CD4-positive, alpha-beta T cell treated with Interleukin-2 at 100 ng/mL for 4 hours (primary cell): ENCODE results near the gene PPIC.

Source experiments
- DNase-seq: peaks from one replicate; pipeline ENCODE4 v3.0.0-alpha.2; 2020; ENCODE audit warnings: low spot score

The PPIC gene

DNA sequence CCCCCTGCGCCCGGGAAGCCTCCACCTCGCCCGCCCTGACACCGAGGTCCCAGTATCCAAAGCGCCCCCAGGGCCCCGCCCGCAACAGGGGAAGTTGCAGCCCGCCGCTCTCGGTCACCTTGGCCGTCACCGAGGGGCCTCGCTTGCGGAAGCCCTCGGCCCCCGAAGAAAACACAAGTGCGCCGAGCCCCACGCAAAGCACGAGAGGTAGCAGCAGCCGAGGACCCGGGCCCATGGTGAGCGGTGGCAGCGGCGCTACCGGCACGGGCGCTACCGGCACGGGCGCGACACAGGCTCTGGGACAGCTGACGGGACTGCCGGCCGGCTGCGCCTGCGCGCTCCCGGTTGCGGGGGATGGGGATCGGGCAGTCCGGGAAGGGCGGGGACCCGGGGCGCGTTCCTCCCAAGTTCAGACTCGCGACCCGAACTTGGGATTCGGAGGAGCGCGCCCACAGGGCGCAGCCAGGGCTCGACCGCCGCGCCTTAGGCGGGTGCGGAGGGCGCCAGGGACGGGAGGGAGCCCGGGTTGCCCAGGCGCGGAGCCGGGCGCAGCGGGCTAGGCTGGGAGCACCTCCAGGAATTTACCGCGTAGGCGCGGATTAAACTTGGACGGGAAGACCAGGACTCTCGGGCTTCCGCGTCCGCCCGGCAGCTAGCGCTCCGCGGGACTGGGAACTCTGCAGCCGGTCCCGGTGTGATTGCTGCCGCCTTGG lies at the start of gene PPIC:
Gene PPIC, minus strand, starts transcription at position 335 of the 713 bp plus-strand sequence. Its CDS starts 100 bp downstream, at position 235.
- DNase-seq, result no peak

DNA sequence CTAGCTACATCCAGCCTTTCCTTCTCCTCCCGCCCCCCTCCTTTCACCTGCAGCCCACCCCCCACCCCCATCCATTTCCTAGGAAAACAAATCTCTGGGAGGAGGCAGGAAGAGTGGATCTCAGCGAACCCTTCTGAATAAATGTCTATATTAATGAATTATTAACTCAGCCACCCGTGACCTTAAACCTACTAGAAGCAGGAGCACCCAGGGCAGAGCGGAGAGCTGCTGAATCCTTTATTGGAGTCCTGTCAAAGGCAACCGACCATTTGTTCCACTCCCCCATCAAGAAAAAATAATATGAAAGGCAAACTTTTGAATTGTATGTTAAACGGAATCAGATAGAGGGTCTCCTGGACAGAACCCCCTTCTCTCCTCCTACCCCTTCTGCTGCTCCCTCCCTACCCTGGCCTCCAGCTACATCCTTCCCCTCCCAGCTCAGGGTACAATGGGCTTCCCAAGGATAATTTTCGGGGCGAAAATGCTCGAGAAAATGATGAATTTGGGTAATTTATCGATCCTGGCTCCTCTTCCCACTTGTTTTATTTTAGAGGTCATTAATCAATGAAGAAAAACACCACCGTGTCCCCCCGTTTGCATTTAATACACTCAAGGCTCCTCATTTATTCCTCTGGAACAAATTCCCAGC lies 49.2 kb upstream of the PPIC start:
- no peak for DNase-seq

DNA sequence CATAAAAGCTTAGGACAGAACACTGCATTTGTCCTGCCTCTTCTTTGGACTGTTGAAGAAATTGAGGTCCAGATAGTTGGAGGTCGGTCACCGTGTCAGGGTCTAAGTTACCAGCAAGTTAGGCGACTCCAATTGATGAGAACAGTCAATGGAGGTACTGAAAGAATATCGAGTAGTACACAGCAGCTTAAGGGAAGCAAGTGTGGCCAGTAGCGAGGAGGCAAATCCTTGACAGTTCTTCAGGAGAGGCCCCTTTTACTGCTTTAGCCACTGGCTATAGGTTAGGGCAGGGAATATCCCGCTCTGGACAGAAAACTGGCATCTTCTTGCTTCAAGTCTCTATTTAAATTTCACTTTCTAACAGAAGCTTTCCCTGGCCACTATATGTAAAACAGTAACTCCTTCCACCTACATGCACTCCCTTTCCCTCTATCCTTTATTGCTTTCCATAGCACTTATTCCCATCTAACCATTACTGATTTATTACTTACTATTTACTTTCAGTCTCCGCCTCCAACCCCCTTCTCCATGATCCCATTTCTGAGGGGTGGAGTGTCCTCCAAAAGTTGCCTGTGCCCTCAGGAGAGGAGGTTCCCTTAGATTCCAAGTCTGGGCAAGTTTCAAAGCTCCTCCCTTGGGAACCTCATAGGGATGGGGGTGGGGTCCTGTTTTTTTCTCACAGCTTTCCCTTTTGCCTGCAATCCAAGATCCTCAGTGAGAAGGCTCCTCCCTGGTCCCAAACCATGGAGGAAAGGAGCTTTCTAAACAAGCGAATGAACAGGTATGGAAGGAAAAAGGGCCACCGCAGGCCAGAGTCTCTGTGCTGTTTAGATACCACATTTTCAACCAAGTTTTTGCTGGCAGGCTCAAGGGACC lies 48.4 kb upstream of the PPIC start:
- DNase-seq, result no peak

DNA sequence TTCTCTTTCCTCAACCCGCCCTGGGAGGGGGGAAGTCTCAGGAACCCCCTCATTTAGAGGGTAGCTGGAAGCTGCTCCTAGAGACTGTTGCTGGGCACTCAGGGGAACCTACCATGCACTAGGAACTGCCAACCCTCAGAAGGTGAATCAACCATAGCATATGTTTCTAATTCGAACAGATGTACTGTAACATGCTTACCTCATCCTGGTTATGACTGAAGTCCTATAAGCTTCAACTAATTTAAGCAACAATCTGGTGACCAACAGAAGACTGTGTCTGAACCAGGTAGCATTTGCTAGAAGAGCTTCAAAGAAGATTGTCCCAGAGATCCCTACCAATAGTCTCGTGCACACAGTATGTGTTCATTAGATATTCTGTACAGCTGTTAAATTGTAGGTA lies 46.8 kb upstream of the PPIC start:
- DNase-seq, result no peak

DNA sequence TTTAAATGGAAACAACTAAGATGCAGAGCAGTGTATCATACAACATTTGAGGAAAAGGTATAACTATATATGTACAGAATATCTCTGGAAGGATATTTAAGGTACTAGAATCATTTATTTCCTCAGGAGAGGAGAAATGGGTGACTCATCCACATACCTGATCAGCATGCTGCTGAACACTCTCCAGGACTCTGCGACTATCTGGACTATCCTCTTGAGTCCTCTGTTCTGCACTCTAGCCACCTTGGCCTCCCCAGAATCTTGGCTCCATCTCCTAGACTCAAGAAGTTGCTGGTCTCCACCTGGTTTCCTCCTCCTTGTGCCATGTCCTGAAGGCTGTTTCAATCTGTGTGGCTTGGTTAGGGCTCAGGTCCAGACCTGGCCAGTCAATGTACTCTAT lies 43.7 kb upstream of the PPIC start:
- DNase-seq, result no peak

DNA sequence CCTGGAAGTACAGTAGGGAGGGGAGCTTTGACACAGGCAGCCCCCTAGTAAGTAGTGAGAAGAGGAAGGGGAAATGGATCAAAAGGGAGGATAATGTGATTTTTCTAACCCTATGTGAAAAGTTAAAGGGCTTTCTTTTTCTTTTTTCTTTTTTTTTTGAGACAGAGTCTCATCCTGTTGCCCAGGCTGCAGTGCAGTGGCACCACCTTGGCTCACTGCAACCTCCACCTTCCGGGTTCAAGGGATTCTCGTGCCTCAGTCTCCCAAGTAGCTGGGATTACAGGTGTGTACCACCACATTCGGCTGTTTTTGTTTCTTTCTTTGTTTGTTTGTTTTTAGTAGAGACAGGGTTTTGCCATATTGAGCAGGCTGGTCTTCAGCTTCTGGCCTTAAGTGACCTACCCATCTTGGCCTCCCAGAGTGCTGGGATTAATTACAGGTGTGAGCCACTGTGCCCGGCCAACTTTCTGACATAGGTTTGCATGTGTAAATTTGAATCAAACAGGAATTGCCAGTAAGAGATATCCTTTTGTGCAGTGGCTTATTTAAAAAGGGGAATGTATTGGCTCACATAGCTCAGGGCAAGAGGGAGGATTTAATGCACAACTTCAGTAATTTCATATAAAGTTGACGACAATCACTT lies 39.1 kb upstream of the PPIC start:
- DNase-seq, result no peak

DNA sequence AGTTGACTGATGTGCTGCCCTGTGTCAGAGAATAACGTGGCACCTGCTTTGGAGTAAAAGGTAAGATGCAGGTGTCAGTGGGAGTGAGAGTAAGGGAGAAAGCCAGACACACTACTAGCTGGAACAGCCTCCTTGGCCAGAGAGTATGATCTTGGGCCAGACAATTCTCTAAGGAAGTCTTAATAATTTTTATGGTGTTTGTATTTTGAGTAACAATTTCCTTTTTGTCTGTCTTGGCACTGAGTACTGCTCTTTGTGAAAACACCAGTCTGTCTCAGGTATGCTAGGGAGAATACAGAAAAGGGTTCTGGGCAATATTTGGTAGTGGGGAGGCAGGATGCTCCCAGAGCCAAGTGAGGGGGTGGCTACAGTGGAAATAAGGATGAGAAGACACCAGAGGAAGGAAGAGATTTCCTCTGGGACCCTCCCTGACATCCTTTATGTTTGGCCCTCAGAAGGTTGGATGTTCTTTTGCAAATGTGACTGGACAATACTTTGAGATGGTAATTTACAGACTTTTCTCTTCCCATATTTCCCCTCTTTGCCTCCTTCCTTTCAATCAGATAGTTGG lies 31.9 kb upstream of the PPIC start:
- no peak for DNase-seq

DNA sequence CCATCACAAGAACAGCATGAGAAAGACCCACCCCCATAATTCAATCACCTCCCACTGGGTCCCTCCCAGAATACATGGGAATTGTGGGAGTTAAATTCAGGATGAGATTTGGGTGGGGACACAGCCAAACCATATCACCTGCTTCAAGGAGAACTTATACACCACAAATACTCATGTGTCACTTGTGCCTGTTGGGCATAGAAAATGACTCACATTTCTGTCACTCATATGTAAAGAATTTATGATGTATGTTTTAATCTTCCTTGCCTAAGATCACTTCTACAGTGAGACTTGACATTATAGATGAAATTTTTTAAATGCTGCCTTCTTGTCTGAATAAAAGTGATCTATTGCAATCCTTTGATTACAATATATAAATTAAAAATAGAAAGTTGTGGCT lies 29.5 kb upstream of the PPIC start:
- DNase-seq, result no peak

DNA sequence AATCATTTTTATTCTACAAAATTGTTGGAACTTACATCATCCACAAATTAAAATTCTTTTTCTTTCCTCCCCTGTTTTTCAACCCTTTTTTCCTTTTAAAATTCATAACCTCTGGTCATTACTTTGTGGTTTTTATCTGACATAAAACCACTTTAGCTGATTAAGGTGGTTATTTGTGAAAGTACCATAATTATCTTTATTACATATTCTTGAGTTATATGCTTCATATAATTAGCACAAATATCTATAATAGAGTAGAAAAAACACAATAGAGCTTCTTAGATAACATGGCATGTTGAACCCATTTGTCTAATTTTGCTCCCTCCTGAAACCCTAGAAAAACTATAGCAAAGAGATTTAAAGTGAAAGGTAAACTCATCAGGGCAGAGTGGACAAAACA lies 22.9 kb upstream of the PPIC start:
- no peak for DNase-seq

DNA sequence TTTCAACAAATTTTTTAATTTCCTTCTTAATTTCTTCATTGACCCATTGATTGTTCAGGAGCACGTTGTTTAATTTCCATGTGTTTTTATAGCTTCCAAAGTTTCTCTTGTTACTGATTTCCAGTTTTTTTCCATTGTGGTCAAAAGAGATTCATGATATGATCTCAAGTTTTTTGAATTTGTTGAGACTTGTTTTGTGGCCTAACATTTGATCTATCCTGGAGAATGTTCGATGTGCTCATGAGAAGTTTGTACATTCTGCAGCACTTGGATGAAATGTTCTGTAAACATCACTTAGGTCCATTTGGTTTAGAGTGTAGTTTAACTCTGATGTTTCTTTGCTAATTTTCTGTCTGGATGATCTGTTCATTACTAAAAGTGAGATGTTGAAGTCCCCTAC lies 14.7 kb upstream of the PPIC start:
- DNase-seq, result no peak

DNA sequence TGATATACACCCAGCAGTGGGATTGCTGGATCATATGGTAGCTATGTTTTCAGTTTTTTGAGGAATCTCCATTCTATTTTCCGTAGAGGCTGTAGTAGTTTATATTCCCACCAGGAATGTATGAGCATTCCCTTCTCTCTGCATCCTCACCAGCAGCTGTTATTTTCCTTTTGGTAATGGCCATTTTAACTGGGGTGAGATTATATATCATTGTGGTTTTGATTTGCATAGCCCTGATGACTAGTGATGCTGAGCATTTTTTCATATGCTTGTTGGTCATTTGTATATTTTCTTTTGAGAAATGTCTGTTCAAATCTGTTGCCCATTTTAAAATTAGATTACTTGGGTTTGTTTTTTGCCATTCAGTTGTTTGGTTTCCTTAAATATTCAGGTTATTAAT lies 11.2 kb upstream of the PPIC start:
- DNase-seq, result no peak

DNA sequence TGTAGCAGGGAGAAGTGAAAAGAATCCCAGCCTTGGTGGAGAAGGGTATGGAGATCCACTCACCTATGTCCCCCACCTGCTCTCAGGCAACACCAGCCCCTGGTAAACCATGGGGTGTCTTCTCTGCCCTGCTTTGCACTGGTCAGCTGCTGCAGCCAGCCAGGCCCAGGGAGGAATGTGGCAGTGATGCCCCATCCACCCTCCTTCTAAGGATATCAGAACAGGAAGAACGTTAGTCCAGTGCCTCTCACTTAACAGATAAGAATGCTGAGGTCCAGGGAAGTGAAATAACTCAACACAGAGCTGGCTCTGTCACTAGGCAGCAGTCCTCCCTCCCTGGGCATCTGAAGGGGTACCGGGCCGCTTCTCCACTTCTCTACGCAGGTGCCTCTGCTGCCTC lies 9.7 kb upstream of the PPIC start:
- DNase-seq, result no peak

DNA sequence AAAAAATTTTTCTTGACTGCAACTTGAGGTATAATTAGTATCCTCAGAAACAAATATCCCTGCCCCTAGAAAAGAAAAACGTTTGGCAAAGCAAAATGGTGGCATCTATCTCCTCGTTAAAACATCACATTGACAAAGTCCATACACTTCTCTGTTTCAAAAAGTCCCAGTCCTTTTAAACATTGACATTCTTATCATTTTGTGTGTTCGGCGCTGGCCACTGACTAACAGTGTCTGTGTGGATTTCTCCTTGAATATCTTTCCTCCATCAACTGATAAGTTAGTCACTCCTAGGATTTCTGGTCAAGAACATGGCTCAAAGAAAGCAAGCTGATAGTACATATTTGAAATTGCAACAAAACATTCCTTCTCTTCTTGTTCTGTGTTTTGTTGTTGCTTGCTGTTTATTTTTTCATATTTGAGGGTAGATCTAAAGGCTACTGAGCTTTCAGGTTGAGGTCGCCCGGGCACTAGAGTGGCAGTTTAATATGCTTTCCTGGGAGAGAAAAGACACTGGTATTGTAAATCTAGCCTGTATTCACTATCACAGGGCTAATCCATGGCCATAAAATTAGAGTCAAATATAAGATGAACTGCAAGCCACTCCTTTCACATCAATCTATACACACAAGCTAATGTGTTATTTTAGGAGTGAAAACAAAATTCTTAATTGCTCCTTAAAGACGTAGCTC lies 8.5 kb upstream of the PPIC start:
- DNase-seq, result no peak

DNA sequence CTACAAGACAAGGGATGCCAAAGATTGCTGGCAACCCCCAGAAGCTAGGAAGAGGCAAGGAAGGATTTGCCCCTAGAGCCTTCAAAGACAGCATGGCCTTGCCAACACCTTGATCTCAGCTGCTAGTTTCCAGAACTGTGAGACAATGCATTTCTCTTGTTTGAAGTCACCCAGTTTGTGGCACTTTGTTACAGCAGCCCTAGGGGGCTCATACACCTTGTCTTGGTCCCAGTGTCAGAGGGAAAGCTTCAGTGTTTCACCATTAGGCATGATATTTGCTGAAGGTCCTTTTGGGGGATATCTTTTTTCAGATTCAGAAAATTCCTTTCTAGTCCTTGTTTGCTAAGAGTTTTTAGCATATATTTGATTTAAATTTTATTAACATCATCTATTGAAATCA lies 3.1 kb upstream of the PPIC start:
- DNase-seq, result no peak

DNA sequence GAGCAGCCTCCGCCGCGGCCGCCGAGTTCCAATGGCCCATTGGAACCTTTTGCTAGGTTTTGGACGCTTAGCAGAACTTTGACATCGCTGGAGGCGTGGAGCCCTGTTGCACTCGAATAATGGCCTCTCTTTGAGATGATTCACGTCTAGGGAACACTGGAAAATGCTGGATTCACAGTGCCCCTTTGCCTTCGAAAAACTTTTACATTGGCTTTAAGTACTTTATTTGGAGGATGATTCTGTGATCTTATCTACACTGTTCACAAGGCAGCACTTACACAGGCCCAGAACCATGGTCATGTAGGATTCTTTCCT lies 536 bp upstream of the PPIC start:
- no peak for DNase-seq

DNA sequence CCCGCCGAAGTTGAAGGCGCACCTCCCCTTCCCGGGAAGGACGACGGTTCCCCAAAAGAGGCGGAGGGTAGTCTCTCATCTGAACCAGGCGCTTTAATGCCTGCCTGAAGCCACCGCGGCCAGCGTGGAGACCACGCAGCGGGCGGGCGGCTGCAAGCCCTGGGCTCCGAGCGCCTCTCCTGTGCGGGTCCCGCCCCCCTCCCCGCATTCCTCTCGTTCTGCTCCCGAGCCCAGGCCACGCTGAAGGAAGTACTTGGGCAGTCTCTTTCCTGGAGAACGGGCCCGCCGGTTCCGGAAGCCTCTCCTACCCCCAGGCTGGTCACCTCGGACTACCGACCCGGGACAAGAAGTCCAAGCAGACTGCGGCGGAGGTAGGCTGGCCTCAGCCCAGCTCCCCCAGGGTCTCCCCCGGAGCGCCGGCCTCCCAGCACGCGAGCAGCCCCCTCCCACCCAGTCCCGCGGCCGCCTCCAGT lies 571 bp downstream of the PPIC start:
- no peak for DNase-seq

DNA sequence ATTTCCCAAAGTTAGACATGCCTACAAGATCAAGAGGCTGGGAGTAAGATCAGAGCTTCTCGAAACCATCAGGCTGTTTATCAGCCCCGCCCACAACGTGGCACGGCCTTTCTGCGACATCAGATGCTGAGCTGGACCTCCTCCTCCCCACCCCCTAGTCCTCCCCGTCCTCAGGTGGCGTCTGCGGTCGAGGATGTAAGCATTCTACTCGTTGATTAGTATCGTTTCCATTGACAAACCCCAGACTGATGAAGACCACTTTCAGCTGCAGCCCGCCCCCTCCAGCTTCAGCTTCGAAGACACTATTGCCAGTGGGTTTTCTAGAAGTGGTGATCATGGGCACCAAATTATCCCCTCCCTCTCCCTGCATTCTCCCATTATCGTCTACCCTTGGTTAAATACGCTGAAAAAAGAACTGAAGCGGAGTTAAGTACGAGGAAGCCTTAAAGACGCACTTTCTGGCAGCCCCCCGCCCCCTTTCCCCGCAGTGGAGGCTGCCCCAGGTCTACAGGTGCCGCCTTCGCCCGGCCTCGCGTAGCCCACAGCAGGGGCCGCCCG lies 1.1 kb downstream of the PPIC start:
- DNase-seq, result no peak

DNA sequence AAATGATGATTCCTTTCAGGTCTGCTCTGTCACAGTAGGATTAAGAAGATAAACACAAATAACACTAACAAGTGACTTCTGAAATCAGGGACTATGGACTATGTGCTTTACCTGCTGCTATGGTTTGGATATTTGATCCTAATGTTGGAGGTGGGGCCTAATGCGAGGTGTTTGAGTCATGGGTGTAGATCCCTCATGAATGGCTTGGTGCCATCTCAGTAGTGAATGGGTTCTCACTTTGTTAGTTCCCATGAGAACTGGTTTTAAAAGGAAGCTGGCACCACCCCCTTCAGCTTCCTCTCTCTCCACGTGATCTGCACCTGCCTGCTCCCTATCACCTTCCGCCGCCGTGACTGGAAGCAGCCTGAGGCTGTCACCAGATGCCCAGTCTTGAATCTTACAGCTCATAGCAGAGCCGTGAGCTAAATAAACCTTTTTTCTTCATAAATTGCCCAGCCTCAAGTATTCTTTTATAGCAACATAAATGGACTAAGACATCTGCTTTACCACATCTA lies 3.3 kb downstream of the PPIC start:
- DNase-seq, result no peak

DNA sequence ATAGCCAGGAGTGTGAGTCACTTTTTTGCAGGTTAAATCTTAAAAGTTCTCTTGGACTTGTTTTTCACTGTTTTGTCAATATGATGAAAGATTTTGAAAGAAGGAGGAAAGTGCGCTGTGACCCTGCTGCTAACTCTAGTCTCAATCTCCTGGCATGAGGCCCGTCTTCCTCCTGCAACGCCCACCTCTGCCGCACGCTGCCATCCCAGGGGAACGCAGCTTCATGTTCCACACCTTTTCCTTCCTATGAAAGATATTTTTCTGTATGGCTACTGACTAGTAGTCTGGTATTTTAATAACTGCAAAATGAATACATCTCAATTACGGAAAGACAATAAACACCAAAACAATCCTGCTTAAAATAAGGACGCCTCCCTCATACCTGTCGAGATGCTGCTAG lies 8.3 kb downstream of the PPIC start:
- DNase-seq, result no peak

DNA sequence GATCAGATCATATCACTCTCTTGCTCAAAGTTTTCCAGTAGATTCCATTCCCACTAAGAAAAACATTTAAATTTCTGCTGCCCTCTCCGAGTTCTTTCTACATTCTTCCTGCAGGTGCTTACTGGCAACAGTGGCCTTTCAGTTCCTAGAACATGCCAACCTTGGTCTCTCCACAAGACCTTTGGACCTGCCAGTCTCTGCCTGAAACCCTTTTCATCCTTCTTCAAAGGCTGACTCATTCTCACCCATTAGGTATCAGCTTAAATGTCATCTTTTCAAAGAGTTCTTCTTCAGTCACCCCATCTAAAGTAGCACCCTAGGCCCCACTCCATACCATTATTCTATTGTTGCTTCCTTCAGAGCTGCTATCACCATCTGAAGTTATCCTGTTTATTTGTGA lies 21.8 kb downstream of the PPIC start:
- no peak for DNase-seq

DNA sequence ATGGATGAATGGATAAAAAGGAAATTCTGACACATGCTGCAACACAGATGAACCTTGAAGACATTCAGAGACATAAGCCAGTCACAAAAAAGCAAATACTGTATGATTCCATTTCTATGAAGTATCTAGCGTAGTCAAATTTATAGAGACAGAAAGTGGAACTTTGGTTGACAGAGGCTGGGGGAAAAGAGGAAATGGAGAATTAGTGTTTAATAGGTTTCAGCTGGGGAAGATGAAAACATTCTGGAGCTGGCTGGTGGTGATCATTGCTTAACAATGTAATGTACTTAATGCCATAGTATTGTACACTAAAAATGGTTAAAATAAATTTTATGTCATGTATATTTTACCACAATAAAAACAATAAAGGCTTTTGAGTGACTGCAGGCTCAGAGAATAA lies 24.2 kb downstream of the PPIC start:
- DNase-seq, result no peak
